ENCODE measurements around the gene EPRS1. TPM values are rescaled to one million over a fixed set of nuclear protein-coding genes. Genes with fewer than 3 reads are reported as not detected.
"Not testable (repeated sequence)": the region's sequence is repeated elsewhere in the genome, so short reads cannot be mapped to it uniquely, and the experiment has no call there.

EPRS1 gene
- total RNA-seq, 1 donor from 2014 or later, result 36.3 TPM

DNA sequence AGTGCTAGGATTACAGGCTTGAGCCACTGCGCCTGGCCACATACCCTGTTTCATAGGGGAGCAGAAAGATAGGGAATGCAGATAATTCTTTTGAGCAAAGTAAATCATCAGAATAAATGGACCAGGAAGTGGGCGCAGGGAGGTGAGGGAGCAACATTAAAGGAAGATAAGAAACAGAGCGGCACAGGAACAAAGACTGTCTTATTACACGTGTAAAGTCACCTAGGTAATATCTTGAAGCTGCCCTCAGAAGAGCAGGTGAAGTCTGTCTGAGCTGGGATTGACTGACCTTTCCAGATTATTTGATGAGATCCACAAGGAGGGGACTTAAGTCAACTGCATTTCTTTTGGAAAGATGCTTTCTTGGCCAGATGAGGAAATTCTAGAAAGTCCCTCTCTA lies 7.7 kb downstream of the EPRS1 start:
- Histone ChIP-seq H3K4me3 (no peak overlapping the region), H3K27ac (no peak overlapping the region), H3K4me1 (peaks cover 5% of the 10 kb centered on the region), H3K27me3 (no peaks in the 10 kb centered on the region), H3K36me3 (peaks cover 0 to 17% of the 10 kb centered on the region in 2 donors), H3K9me3 (no peaks in the 10 kb centered on the region)
- DNase-seq (ENCODE audit: extremely low spot score in 2 of 2), result no peak
- intact Hi-C loops (cut with DNase I), result no loop called here
- TF ChIP-seq POLR2A (IDR thresholded peaks at IDR 0.05) (no peak), POLR2AphosphoS5 (IDR thresholded peaks at IDR 0.05; ENCODE audit: insufficient read depth in 1 of 2, low read depth in 1 of 2) (no peak)
- TF ChIP-seq, protein P1, sequence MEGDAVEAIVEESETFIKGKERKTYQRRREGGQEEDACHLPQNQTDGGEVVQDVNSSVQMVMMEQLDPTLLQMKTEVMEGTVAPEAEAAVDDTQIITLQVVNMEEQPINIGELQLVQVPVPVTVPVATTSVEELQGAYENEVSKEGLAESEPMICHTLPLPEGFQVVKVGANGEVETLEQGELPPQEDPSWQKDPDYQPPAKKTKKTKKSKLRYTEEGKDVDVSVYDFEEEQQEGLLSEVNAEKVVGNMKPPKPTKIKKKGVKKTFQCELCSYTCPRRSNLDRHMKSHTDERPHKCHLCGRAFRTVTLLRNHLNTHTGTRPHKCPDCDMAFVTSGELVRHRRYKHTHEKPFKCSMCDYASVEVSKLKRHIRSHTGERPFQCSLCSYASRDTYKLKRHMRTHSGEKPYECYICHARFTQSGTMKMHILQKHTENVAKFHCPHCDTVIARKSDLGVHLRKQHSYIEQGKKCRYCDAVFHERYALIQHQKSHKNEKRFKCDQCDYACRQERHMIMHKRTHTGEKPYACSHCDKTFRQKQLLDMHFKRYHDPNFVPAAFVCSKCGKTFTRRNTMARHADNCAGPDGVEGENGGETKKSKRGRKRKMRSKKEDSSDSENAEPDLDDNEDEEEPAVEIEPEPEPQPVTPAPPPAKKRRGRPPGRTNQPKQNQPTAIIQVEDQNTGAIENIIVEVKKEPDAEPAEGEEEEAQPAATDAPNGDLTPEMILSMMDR (IDR thresholded peaks at IDR 0.05), result no peak

DNA sequence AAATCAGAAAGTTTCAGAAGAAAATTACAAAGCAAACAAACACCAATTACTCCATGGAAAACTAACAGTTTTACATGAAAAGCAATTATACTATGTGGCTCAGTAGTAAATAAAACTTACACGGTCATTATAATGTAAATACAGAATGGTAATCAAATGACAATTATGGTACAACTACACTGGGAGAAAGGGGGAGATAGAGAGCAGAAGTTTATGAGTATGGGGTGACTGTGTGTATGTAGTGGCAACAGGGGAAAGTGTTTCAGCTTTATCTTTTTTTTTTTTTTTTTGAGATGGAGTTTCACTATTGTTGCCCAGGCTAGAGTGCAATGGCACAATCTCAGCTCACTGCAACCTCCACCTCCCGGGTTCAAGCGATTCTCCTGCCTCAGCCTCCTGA lies 8.5 kb downstream of the EPRS1 start:
- H3K27ac ChIP-seq; H3K9me3 ChIP-seq; H3K4me3 ChIP-seq; H3K4me1 ChIP-seq; DNase-seq (ENCODE audit: extremely low spot score in 2 of 2); intact Hi-C loops (cut with DNase I); H3K27me3 ChIP-seq: not testable (repeated sequence)
- peaks cover 0 to 23% of the 10 kb centered on the region in 2 donors for H3K36me3 ChIP-seq

DNA sequence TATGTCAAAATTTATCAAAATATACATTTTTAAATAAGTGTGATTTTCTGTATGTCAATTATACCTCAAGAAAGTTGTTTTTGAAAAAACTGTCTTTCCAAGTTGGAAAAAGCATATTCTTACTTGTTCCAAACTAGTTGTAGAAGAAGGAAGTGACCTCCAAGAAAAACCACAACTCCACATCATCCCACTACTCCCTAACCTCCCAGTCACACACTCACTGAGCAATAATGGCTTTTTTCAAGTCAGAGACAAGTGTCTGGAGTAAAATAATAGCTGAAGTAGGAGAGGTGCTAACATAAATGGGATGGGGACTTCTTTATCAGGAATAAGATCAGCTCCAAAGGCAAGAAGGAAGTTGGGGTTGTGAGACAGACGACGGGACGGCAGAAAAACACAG lies 13.4 kb downstream of the EPRS1 start:
- DNase-seq (ENCODE audit: extremely low spot score in 2 of 2), result no peak
- Histone ChIP-seq H3K9me3 (no peaks in the 10 kb centered on the region), H3K4me3 (no peak overlapping the region), H3K27me3 (no peaks in the 10 kb centered on the region), H3K4me1 (no peaks in the 10 kb centered on the region), H3K36me3 (peaks cover 0 to 33% of the 10 kb centered on the region in 2 donors), H3K27ac (no peak overlapping the region)
- intact Hi-C loops (cut with DNase I), result no loop called here
- no peak for TF ChIP-seq POLR2A (IDR thresholded peaks at IDR 0.05)
- no peak for TF ChIP-seq POLR2AphosphoS5 (IDR thresholded peaks at IDR 0.05; ENCODE audit: insufficient read depth in 1 of 2, low read depth in 1 of 2)
- TF ChIP-seq, protein P1 (IDR thresholded peaks at IDR 0.05), result no peak

DNA sequence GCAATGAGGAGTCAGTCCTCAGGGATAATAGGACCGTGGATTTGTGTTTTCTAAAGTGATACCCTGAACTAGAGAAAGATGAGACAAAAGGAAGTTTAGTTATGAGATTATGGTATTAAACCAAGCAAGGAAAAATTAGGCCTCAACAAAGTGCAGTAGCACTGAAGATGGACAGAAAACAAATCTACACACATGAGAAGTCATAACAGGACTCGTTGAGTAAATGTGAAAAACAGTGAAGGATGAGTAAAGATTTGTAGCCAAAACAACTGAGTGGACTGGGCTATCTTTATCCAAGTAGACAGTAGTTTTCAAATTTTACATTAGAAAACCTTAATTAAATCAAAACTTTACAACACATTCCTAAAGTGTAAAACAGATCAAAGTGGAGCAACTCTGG lies 15.0 kb downstream of the EPRS1 start:
- H3K4me3 ChIP-seq, result no peak overlapping the region
- no peak for DNase-seq (ENCODE audit: extremely low spot score in 2 of 2)
- H3K4me1 ChIP-seq, result no peaks in the 10 kb centered on the region
- H3K9me3 ChIP-seq, result no peaks in the 10 kb centered on the region
- H3K27me3 ChIP-seq, result no peaks in the 10 kb centered on the region
- TF ChIP-seq, protein P1 (IDR thresholded peaks at IDR 0.05), result no peak
- TF ChIP-seq POLR2AphosphoS5 (IDR thresholded peaks at IDR 0.05; ENCODE audit: insufficient read depth in 1 of 2, low read depth in 1 of 2), result no peak
- TF ChIP-seq POLR2A (IDR thresholded peaks at IDR 0.05), result no peak
- peaks cover 0 to 33% of the 10 kb centered on the region in 2 donors for H3K36me3 ChIP-seq
- intact Hi-C loops (cut with DNase I), result no loop called here
- H3K27ac ChIP-seq, result no peak overlapping the region

DNA sequence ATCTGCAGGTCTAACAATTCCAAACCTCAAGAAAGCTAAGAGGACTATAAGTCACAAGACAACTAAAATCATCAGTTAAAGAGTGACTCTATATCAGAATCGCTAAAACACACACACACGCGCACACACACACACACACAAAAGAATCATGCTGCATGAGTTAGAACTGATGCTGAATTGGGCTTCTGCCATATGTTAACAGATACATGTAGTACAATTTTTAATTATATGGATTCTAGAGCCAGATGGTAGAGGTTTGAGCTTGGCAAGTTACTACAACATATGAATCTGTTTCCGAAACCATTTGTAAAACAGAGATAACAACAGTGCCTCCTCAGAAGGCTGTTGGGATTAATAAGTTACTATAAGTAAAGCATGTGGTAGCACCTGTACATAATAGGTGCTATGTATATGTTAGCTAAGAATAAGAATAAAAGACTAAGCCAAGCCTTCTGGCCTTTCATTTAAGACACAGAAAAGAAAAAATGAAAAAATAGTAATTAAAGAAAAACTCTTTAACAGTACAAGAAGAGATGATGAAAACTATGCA lies 17.9 kb downstream of the EPRS1 start:
- no peak overlapping the region for H3K4me3 ChIP-seq
- H3K4me1 ChIP-seq, result no peaks in the 10 kb centered on the region
- H3K9me3 ChIP-seq, result no peaks in the 10 kb centered on the region
- H3K27ac ChIP-seq, result no peak overlapping the region
- H3K27me3 ChIP-seq, result no peaks in the 10 kb centered on the region
- no peak for DNase-seq (ENCODE audit: extremely low spot score in 2 of 2)
- intact Hi-C loops (cut with DNase I), result no loop called here
- peaks cover 0 to 47% of the 10 kb centered on the region in 2 donors for H3K36me3 ChIP-seq
- no peak for TF ChIP-seq POLR2AphosphoS5 (IDR thresholded peaks at IDR 0.05; ENCODE audit: insufficient read depth in 1 of 2, low read depth in 1 of 2)
- TF ChIP-seq, protein P1 (IDR thresholded peaks at IDR 0.05), result no peak
- no peak for TF ChIP-seq POLR2A (IDR thresholded peaks at IDR 0.05)
